ENCODE measurements around the gene DAZAP1. TPM values are rescaled to one million over a fixed set of nuclear protein-coding genes. Genes with fewer than 3 reads are reported as not detected.
A peak's percentile ranks its signal among the peaks of the same experiment; 100 is the strongest.

The DAZAP1 gene
- total RNA-seq, 1 donor: 40.9 TPM

DNA sequence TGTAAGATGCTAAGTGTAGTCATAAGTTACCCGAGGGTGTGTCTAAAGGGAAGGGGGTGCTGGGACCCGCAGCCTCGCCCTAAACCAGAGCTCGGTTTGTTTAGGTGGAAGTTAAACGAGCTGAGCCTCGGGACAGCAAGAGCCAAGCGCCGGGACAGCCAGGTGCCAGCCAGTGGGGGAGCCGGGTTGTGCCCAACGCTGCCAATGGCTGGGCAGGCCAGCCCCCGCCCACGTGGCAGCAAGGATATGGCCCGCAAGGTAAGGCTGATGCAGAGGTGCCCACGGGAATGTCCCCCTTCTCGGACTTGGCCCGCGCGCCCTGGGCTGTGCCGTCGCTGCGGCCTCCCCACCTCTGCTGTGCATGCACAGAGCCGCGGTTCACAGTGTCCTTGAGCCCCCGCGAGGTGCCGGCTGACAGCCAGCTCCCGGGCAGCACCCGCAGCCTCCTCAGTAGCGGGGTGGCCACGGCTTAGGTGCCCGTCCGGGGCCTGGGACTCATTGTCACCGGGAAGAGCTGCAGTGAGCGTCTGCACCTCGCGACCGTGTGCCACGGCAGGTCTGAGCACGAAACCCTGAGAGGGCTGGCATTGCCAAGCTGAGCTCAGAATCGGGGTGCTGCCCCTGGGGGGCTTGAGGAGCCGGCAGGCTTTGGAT is 21.5 kb downstream of the DAZAP1 start:
- TF ChIP-seq, protein P1, sequence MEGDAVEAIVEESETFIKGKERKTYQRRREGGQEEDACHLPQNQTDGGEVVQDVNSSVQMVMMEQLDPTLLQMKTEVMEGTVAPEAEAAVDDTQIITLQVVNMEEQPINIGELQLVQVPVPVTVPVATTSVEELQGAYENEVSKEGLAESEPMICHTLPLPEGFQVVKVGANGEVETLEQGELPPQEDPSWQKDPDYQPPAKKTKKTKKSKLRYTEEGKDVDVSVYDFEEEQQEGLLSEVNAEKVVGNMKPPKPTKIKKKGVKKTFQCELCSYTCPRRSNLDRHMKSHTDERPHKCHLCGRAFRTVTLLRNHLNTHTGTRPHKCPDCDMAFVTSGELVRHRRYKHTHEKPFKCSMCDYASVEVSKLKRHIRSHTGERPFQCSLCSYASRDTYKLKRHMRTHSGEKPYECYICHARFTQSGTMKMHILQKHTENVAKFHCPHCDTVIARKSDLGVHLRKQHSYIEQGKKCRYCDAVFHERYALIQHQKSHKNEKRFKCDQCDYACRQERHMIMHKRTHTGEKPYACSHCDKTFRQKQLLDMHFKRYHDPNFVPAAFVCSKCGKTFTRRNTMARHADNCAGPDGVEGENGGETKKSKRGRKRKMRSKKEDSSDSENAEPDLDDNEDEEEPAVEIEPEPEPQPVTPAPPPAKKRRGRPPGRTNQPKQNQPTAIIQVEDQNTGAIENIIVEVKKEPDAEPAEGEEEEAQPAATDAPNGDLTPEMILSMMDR (IDR thresholded peaks at IDR 0.05; ENCODE audit: extremely low read depth, low read depth, low read length): no peak
- Histone ChIP-seq H2AFZ (ENCODE audit: low read length) (no peak overlapping the region), H3K36me3 (ENCODE audit: insufficient read depth, low read length) (peaks cover 69% of the 10 kb centered on the region), H3K4me2 (ENCODE audit: insufficient read depth, low read length) (no peak overlapping the region), H4K20me1 (ENCODE audit: insufficient read depth, low read length) (peaks cover 33% of the 10 kb centered on the region), H3K9me3 (ENCODE audit: low read depth, low read length) (no peaks in the 10 kb centered on the region), H3K27ac (ENCODE audit: low read depth, low read length) (no peak overlapping the region), H3K79me2 (ENCODE audit: insufficient read depth, low read length) (peaks cover 60% of the 10 kb centered on the region), H3K4me1 (ENCODE audit: insufficient read depth, low read length) (no peaks in the 10 kb centered on the region), H3K27me3 (ENCODE audit: insufficient read depth, low read length) (no peaks in the 10 kb centered on the region), H3K4me3 (ENCODE audit: insufficient read depth, low read length) (no peak overlapping the region)
- no peak for DNase-seq (ENCODE audit: insufficient read length, low spot score, missing footprints)

DNA sequence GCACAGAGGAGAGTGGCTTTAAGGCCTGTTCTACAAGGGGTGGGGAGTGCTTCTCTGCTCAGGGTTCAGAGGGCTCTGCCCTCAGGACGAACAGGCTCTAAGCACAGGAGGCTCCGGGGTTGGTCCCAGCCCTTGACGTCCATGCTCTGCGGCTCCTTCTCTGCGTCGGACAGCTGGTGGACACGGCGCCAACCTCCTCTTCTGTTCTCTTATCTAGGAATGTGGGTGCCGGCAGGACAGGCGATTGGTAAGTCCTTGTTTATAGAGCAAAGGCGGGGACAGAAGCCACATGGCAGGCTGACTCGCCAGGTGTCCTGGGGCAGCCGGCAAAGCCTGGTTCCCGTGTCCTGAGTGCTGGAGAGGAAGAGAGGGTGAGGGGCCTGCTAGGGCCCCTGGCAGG is 22.4 kb downstream of the DAZAP1 start:
- no peaks in the 10 kb centered on the region for H3K4me1 ChIP-seq (ENCODE audit: insufficient read depth, low read length)
- no peak overlapping the region for H2AFZ ChIP-seq (ENCODE audit: low read length)
- peaks cover 29% of the 10 kb centered on the region for H4K20me1 ChIP-seq (ENCODE audit: insufficient read depth, low read length)
- no peak overlapping the region for H3K4me2 ChIP-seq (ENCODE audit: insufficient read depth, low read length)
- peak; percentile 90 for DNase-seq (ENCODE audit: insufficient read length, low spot score, missing footprints)
- H3K79me2 ChIP-seq (ENCODE audit: insufficient read depth, low read length): peaks cover 55% of the 10 kb centered on the region
- TF ChIP-seq, protein P1 (IDR thresholded peaks at IDR 0.05; ENCODE audit: extremely low read depth, low read depth, low read length): no peak
- peaks cover 67% of the 10 kb centered on the region for H3K36me3 ChIP-seq (ENCODE audit: insufficient read depth, low read length)
- H3K27me3 ChIP-seq (ENCODE audit: insufficient read depth, low read length): no peaks in the 10 kb centered on the region
- H3K4me3 ChIP-seq (ENCODE audit: insufficient read depth, low read length): no peak overlapping the region
- H3K9me3 ChIP-seq (ENCODE audit: low read depth, low read length): no peaks in the 10 kb centered on the region
- no peak overlapping the region for H3K27ac ChIP-seq (ENCODE audit: low read depth, low read length)

DNA sequence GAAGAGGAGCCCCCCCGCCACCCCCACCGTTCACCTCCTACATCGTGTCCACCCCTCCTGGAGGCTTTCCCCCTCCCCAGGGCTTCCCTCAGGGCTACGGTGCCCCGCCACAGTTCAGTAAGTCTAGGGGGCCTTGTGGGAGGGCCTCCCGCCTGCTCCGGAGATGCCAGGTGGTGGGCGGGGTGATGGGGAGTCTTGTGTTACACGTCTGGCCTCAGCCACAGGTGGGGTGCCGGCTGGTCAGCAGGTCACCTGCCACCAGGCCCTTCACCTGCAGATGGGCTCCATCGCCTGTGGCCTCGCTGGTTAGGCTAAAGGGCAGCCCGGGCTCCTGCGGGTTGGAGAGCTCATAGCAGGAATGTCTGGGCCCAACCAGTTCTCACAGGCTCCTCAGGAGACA is 22.9 kb downstream of the DAZAP1 start:
- no peak overlapping the region for H3K4me3 ChIP-seq (ENCODE audit: insufficient read depth, low read length)
- peaks cover 25% of the 10 kb centered on the region for H4K20me1 ChIP-seq (ENCODE audit: insufficient read depth, low read length)
- no peaks in the 10 kb centered on the region for H3K27me3 ChIP-seq (ENCODE audit: insufficient read depth, low read length)
- no peaks in the 10 kb centered on the region for H3K9me3 ChIP-seq (ENCODE audit: low read depth, low read length)
- no peak overlapping the region for H3K27ac ChIP-seq (ENCODE audit: low read depth, low read length)
- H3K4me2 ChIP-seq (ENCODE audit: insufficient read depth, low read length): no peak overlapping the region
- no peaks in the 10 kb centered on the region for H3K4me1 ChIP-seq (ENCODE audit: insufficient read depth, low read length)
- H2AFZ ChIP-seq (ENCODE audit: low read length): no peak overlapping the region
- peaks cover 64% of the 10 kb centered on the region for H3K36me3 ChIP-seq (ENCODE audit: insufficient read depth, low read length)
- TF ChIP-seq, protein P1 (IDR thresholded peaks at IDR 0.05; ENCODE audit: extremely low read depth, low read depth, low read length): no peak
- peaks cover 50% of the 10 kb centered on the region for H3K79me2 ChIP-seq (ENCODE audit: insufficient read depth, low read length)
- DNase-seq (ENCODE audit: insufficient read length, low spot score, missing footprints): no peak

DNA sequence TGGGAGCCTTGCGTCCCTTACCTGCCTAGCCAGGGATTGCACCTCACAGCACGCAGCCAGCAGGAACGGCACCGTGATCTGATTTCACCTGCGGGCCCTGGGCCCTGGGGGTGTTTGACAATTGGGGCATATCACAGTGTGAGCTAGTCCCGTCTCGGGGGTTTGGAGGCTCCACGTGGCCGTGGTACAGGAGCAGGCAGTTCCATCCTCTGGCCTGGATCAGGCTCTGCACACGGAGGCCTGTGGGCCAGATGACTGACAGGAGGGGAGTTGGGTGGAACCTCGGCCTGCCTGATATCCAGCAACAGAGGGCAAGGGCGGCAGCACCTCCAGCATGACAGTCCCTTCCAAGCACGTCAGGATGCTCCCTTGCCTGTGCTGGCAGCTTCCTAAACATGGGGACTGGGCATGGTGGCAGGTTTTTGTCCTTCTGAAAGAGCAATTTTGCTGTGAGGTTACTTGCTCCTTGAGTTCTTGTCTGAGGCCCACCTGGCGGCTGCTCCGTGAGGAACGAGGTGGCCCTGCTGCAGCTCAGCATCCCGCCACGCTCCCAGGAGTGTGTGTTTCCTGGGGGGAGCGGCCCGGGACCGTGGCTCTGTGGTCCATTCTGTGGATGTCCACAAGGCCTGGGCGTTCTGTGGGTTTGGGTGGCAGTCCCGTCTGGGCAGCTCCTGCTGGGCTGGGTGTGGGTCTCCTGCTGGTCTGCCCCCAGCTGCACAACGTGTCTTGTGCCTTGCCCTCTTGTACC is 24.5 kb downstream of the DAZAP1 start:
- H3K27ac ChIP-seq (ENCODE audit: low read depth, low read length): no peak overlapping the region
- peaks cover 58% of the 10 kb centered on the region for H3K36me3 ChIP-seq (ENCODE audit: insufficient read depth, low read length)
- no peak overlapping the region for H3K4me2 ChIP-seq (ENCODE audit: insufficient read depth, low read length)
- no peaks in the 10 kb centered on the region for H3K9me3 ChIP-seq (ENCODE audit: low read depth, low read length)
- H4K20me1 ChIP-seq (ENCODE audit: insufficient read depth, low read length): peaks cover 24% of the 10 kb centered on the region
- H3K4me1 ChIP-seq (ENCODE audit: insufficient read depth, low read length): peaks cover 5% of the 10 kb centered on the region
- H3K27me3 ChIP-seq (ENCODE audit: insufficient read depth, low read length): no peaks in the 10 kb centered on the region
- no peak for DNase-seq (ENCODE audit: insufficient read length, low spot score, missing footprints)
- TF ChIP-seq, protein P1 (IDR thresholded peaks at IDR 0.05; ENCODE audit: extremely low read depth, low read depth, low read length): no peak
- H2AFZ ChIP-seq (ENCODE audit: low read length): no peak overlapping the region
- peaks cover 34% of the 10 kb centered on the region for H3K79me2 ChIP-seq (ENCODE audit: insufficient read depth, low read length)
- no peak overlapping the region for H3K4me3 ChIP-seq (ENCODE audit: insufficient read depth, low read length)

Data from osteoblast (primary cell).